Fibroblast of mammary gland (primary cell): ENCODE measurements around the gene TNFRSF25.

ENCODE experiments used
- DNase-seq: peaks from one replicate; pipeline ENCODE4 v3.0.0-alpha.2; 2010; ENCODE audit warnings: low read depth
- H3K4me3 ChIP-seq: 2 replicates; pipeline ENCODE4 v1.5.1; 2011; ENCODE audit warnings: low read depth, mild to moderate bottlenecking, low read length, moderate library complexity; ENCODE audit not compliant: control insufficient read depth
- TF ChIP-seq, protein P1 (sequence below): conservative IDR thresholded peaks from 2 replicates; pipeline ENCODE4 v1.5.1; 2011; ENCODE audit warnings: low read depth, low read length, inconsistent platforms; ENCODE audit not compliant: control insufficient read depth, insufficient read depth

Gene TNFRSF25, protein sequence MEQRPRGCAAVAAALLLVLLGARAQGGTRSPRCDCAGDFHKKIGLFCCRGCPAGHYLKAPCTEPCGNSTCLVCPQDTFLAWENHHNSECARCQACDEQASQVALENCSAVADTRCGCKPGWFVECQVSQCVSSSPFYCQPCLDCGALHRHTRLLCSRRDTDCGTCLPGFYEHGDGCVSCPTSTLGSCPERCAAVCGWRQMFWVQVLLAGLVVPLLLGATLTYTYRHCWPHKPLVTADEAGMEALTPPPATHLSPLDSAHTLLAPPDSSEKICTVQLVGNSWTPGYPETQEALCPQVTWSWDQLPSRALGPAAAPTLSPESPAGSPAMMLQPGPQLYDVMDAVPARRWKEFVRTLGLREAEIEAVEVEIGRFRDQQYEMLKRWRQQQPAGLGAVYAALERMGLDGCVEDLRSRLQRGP

DNA sequence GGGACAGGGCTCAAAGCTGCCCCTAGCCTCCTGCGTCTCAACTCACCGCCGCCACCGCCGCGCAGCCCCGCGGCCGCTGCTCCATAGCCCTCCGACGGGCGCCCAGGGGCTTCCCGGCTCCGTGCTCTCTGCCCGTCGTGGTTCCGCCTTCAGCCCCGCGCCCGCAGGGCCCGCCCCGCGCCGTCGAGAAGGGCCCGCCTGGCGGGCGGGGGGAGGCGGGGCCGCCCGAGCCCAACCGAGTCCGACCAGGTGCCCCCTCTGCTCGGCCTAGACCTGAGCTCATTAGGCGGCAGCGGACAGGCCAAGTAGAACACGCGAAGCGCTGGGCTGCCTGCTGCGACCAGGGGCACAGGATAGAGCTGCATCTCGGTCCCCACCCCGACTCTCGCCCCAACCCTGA, at the start of gene TNFRSF25:
TSS of gene TNFRSF25 (minus strand) at position 151 of the 400 bp plus-strand sequence. CDS start at position 85, 66 bp downstream.
- DNase-seq, result no peak
- TF ChIP-seq, protein P1, sequence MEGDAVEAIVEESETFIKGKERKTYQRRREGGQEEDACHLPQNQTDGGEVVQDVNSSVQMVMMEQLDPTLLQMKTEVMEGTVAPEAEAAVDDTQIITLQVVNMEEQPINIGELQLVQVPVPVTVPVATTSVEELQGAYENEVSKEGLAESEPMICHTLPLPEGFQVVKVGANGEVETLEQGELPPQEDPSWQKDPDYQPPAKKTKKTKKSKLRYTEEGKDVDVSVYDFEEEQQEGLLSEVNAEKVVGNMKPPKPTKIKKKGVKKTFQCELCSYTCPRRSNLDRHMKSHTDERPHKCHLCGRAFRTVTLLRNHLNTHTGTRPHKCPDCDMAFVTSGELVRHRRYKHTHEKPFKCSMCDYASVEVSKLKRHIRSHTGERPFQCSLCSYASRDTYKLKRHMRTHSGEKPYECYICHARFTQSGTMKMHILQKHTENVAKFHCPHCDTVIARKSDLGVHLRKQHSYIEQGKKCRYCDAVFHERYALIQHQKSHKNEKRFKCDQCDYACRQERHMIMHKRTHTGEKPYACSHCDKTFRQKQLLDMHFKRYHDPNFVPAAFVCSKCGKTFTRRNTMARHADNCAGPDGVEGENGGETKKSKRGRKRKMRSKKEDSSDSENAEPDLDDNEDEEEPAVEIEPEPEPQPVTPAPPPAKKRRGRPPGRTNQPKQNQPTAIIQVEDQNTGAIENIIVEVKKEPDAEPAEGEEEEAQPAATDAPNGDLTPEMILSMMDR, result no peak
- no peak within 1 kb of the TSS for H3K4me3 ChIP-seq

DNA sequence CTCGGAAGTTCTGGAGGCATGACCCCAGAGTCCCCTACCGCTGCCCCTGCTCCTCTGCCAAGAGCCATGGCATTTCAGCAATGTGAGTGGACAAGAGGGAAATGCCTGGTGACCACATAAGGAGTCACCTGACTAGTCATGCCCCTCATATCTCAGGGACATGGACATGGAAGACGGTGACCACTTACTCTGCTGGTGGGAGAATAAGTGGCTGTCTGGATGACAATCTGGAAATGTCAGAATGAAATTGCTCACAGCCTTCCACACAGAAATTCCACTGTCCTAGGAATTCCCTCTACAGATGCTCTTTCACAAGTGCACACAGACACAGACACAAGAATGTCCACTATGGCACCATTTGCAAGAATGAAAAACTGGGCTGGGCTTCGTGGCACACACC, 49.8 kb upstream of the TNFRSF25 start:
- TF ChIP-seq, protein P1, result no peak
- no peak overlapping the region for H3K4me3 ChIP-seq
- DNase-seq, result no peak

DNA sequence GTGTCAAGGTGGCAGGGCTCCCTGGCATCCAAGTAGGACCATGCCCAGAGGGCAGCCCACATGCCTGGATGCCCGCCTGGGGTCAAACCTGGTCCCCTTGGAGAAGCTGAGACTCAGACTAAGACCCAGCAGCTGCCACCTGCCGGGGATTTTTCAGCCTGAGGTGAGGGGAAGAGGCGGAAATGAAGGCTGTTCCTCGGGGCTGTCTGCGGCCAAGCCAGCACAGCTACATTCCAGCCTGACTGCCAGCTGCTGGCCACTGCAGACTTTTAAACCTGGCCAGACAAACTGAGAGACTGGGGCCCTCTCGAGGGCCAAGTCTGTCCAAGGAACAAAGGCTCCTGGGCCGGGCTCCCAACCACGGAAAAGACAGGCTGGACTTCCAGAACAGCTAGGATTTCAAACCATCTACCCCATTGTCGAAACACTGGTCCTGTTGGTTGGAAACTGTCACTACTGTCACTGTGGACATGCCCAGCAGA, 47.4 kb upstream of the TNFRSF25 start:
- no peak for DNase-seq
- TF ChIP-seq, protein P1, result no peak
- H3K4me3 ChIP-seq, result no peak overlapping the region

DNA sequence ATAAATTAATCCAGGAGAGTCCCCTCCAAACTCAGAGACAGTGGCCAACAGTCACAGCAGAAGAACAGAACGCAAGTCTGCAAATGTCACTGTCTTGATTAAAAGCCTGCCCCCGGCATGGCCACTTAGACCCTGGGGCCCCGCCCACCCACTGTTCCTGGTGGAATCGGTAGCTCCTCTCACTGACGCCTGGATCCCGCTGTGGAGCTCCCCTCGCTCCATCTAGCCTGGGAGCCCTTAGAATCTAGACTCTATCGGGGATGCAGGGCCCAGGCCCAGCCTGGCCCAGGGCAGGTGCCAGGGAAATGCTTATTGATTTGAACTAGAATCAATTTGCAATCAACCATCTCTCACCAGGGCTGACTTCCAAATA, 46.9 kb upstream of the TNFRSF25 start:
- DNase-seq, result no peak
- TF ChIP-seq, protein P1, result no peak
- no peak overlapping the region for H3K4me3 ChIP-seq

DNA sequence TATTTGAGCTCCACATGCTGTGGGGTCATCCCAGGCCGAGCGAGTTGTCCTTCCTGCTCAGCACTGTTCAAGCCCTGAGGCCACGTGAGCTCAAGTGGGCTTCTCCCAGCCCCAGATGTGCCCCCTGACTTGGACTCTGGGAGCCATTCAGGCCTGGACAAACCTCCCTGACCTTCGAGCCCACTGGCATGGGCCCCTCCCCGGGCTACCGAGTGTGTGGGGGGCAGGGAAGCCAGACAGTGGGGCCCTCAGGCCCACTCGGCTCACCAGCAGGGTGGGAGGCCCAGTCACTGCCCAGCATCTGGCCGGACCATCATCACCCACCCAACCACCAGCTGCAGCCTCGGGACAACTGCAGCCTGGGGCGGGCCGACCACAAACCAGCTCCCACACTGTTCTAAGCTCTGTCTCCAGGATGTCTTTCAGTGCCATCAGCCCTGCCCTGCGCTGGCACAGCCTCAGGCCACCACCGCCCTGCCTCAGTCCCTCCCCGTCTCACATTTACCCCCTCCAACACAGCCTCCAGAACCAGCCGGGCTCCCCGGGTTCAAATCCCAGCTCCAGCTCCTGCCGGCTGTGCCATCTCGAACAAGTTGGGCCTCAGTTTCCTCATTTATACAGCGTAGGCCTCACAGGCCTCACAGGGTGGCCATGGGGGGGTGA, 46.4 kb upstream of the TNFRSF25 start:
- TF ChIP-seq, protein P1, result no peak
- DNase-seq, result no peak
- no peak overlapping the region for H3K4me3 ChIP-seq

DNA sequence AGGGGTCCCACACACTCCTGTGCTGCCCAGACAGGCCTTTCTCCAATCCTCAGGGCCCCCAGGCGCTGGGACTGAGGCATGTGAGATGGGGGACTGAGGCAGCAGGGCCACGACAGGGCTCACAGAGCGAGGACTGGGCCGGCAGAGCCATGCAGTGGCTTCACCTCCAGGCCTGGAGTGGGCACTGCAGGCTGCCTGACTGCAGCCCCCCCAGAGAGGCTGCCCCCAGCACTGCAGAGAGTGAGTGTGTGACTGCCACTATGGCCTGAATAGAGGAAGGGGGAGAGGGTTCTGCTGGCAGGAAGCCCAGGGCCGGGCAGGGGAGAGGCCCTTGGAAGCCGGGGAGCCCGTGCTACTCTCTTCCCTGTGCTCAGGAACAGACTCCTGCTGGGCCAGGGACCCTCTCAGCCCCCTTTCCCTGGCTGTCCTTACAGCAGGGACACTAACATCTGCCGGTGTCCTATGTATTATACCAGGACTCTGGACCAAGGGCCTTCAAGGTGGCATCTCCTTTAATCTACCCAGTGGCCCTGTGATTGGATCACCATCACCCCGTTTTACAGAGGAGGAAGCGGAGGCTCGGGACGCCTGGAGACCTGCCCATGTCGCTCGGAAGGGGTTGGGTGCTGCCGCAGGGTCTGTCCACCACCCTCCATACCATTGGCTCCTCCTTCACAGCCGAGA, 45.7 kb upstream of the TNFRSF25 start:
- DNase-seq, result no peak
- no peak overlapping the region for H3K4me3 ChIP-seq

More for the DNA sequence above, 45.7 kb upstream of the TNFRSF25 start:
- TF ChIP-seq, protein P1, result no peak
